ENCODE data around the gene RPL7A. TPM values are rescaled to one million over a fixed set of nuclear protein-coding genes. Genes with fewer than 3 reads are reported as not detected.

Gene RPL7A
- total RNA-seq, 3 donors from 2014 or later (not counting 1 experiment from before 2014, with no cell fraction given) = 1,409 to 1,616 (median 1,600) TPM

GRCh38 chr9:133378408-133378962 is 30.5 kb downstream of the RPL7A start:
- Mint-ChIP-seq H3K27me3 (ENCODE audit: low read depth in 2 of 2) (no peaks in the 10 kb centered on the region), H3K4me3 (peak overlapping the region; percentile 5), H3K9me3 (no peaks in the 10 kb centered on the region), H3K36me3 (no peaks in the 10 kb centered on the region), H3K4me1 (peaks cover 10 to 14% of the 10 kb centered on the region in 2 donors), H3K27ac (no peak overlapping the region)
- Histone ChIP-seq H3K27ac (ENCODE audit: low read length) (no peak overlapping the region), H3K9me3 (ENCODE audit: control insufficient read depth, insufficient read depth, low read length) (no peaks in the 10 kb centered on the region), H3K36me3 (ENCODE audit: control insufficient read depth, insufficient read depth, low read length) (no peaks in the 10 kb centered on the region), H3K4me3 (ENCODE audit: low read length) (no peak overlapping the region), H3K27me3 (ENCODE audit: control insufficient read depth, insufficient read depth, low read length) (no peaks in the 10 kb centered on the region), H3K4me1 (ENCODE audit: control insufficient read depth, insufficient read depth, low read length) (peaks cover 24% of the 10 kb centered on the region)
- no peak for DNase-seq
- no peak for TF ChIP-seq CTCF (IDR thresholded peaks at IDR 0.05)
- 88% methylated on average over 1 of the region's 1 CpG for WGBS (ENCODE audit: insufficient coverage)
- intact Hi-C loops (cut with micrococcal nuclease) = loop anchor here (10.0 kb wide), 1 partner anchor 194 kb away; no protein-coding TSS in a partner anchor
- no peak for ATAC-seq

- Histone ChIP-seq H3K27ac (ENCODE audit: low read length) (no peak overlapping the region), H3K4me1 (ENCODE audit: control insufficient read depth, insufficient read depth, low read length) (peaks cover 17% of the 10 kb centered on the region), H3K4me3 (ENCODE audit: low read length) (no peak overlapping the region), H3K9me3 (ENCODE audit: control insufficient read depth, insufficient read depth, low read length) (no peaks in the 10 kb centered on the region), H3K36me3 (ENCODE audit: control insufficient read depth, insufficient read depth, low read length) (no peaks in the 10 kb centered on the region), H3K27me3 (ENCODE audit: control insufficient read depth, insufficient read depth, low read length) (no peaks in the 10 kb centered on the region)
- TF ChIP-seq CTCF (IDR thresholded peaks at IDR 0.05) = no peak
- WGBS (ENCODE audit: insufficient coverage) = 96% methylated on average over 11 of the region's 14 CpGs
- intact Hi-C loops (cut with micrococcal nuclease) = loop anchor here (10.0 kb wide), 1 partner anchor 195 kb away; no protein-coding TSS in a partner anchor
- ATAC-seq (no peak), DNase-seq (no peak)
- Mint-ChIP-seq H3K9me3 (no peaks in the 10 kb centered on the region), H3K4me3 (no peak overlapping the region), H3K4me1 (peaks cover 8 to 12% of the 10 kb centered on the region in 2 donors), H3K36me3 (no peaks in the 10 kb centered on the region), H3K27me3 (ENCODE audit: low read depth in 2 of 2) (no peaks in the 10 kb centered on the region), H3K27ac (no peak overlapping the region)
These were observed 31.4 kb downstream of the RPL7A start for GRCh38 chr9:133379153-133380086.

GRCh38 chr9:133380734-133381133 is 32.7 kb downstream of the RPL7A start:
- Histone ChIP-seq H3K4me1 (ENCODE audit: control insufficient read depth, insufficient read depth, low read length) (peaks cover 8% of the 10 kb centered on the region), H3K27ac (ENCODE audit: low read length) (no peak overlapping the region), H3K27me3 (ENCODE audit: control insufficient read depth, insufficient read depth, low read length) (no peaks in the 10 kb centered on the region), H3K36me3 (ENCODE audit: control insufficient read depth, insufficient read depth, low read length) (no peaks in the 10 kb centered on the region), H3K4me3 (ENCODE audit: low read length) (no peak overlapping the region), H3K9me3 (ENCODE audit: control insufficient read depth, insufficient read depth, low read length) (no peaks in the 10 kb centered on the region)
- ATAC-seq (no peak), DNase-seq (no peak)
- Mint-ChIP-seq H3K27ac (no peak overlapping the region), H3K36me3 (no peaks in the 10 kb centered on the region), H3K9me3 (no peaks in the 10 kb centered on the region), H3K4me1 (peaks cover 0 to 4% of the 10 kb centered on the region in 2 donors), H3K27me3 (ENCODE audit: low read depth in 2 of 2) (no peaks in the 10 kb centered on the region), H3K4me3 (no peak overlapping the region)
- 95% methylated on average over 3 of the region's 4 CpGs for WGBS (ENCODE audit: insufficient coverage)
- TF ChIP-seq CTCF (IDR thresholded peaks at IDR 0.05) = no peak
- intact Hi-C loops (cut with micrococcal nuclease) = no loop called here
